T-cell (primary cell): ENCODE results near the gene SAFB. TPM values are rescaled to one million over a fixed set of nuclear protein-coding genes. Genes with fewer than 3 reads are reported as not detected.
A peak's percentile ranks its signal among the peaks of the same experiment; 100 is the strongest.

Source experiments
- ATAC-seq, 4 experiments: fragments of 200-7000 bp in 3 of 4; fragments of 150-1000 bp in 1 of 4; cut with Tn5 transposase; replicated peaks in 1 of 4; 1 replicate in 3 of 4; 2 replicates in 1 of 4; pipeline ENCODE4 v1.10.0; 2021; ENCODE audit warnings: moderate library complexity in 3 of 4, mild to moderate bottlenecking in 2 of 4, moderate number of reproducible peaks in 1 of 4
- CTCF ChIA-PET, 2 donors: fragments of 300-600 bp; sonication (Branson Sonifier 250); formaldehyde crosslinking; loops; one replicate each; lab custom pipeline; 2022; ENCODE audit warnings: antibody characterized with exemption in 2 of 2; lab: Charles Lee
- POLR2A ChIA-PET, 2 donors: fragments of 300-600 bp; sonication (Branson Sonifier 250); formaldehyde crosslinking; loops; one replicate each; lab custom pipeline; 2022; ENCODE audit warnings: antibody characterized with exemption in 2 of 2; lab: Charles Lee
- DNase-seq, 35 experiments: peaks; one replicate each; pipeline versions ENCODE4 v3.0.0 to v3.0.0-alpha.2; 2013 to 2023
- H3K27ac ChIP-seq: one replicate; pipeline ENCODE4 v1.5.1; 2013; ENCODE audit warnings: low read length
- H3K27me3 ChIP-seq, 2 experiments: replicated peaks in 1 of 2; 1 replicate in 1 of 2; 2 replicates in 1 of 2; pipeline versions ENCODE4 v1.6.1 to v1.7.0; 2013; ENCODE audit warnings: low read length in 1 of 2, mixed read lengths in 1 of 2; ENCODE audit not compliant: control insufficient read depth in 2 of 2, insufficient read depth in 2 of 2; ENCODE audit errors: extremely low read depth in 1 of 2
- H3K36me3 ChIP-seq, 2 donors: 1 replicate in 1 of 2; 2 replicates in 1 of 2; pipeline versions ENCODE4 v1.6.1 to v1.7.0; 2013; ENCODE audit warnings: low read length in 1 of 2; ENCODE audit not compliant: control insufficient read depth in 2 of 2, insufficient read depth in 1 of 2; ENCODE audit errors: extremely low read depth in 1 of 2
- H3K4me1 ChIP-seq, 2 experiments: 1 replicate in 1 of 2; 2 replicates in 1 of 2; pipeline versions ENCODE4 v1.6.1 to v1.7.0; 2013; ENCODE audit warnings: low read length in 2 of 2, mixed read lengths in 1 of 2; ENCODE audit not compliant: insufficient read depth in 2 of 2, control insufficient read depth in 1 of 2; ENCODE audit errors: extremely low read depth in 1 of 2
- H3K4me3 ChIP-seq, 2 donors: 1 replicate in 1 of 2; 2 replicates in 1 of 2; pipeline versions ENCODE4 v1.5.1 to v1.7.0; 2013; ENCODE audit warnings: mild to moderate bottlenecking in 2 of 2, low read length in 1 of 2, moderate library complexity in 1 of 2; ENCODE audit not compliant: control insufficient read depth in 1 of 2; ENCODE audit errors: extremely low read depth in 1 of 2
- H3K9me3 ChIP-seq: 2 replicates; pipeline ENCODE4 v1.7.0; 2013
- H3K27ac Mint-ChIP-seq, 2 donors: one replicate each; pipeline ENCODE4 v1.8.0; 2020 to 2021; ENCODE audit warnings: mild to moderate bottlenecking in 2 of 2, mixed read lengths in 2 of 2
- H3K27me3 Mint-ChIP-seq, 2 donors: one replicate each; pipeline ENCODE4 v1.8.0; 2021 to 2022; ENCODE audit warnings: mixed read lengths in 2 of 2
- H3K36me3 Mint-ChIP-seq: one replicate; pipeline ENCODE4 v1.8.0; 2021; ENCODE audit warnings: mixed read lengths
- H3K4me1 Mint-ChIP-seq, 3 donors: one replicate each; pipeline ENCODE4 v1.8.0; 2020 to 2022; ENCODE audit warnings: mixed read lengths in 3 of 3, mild to moderate bottlenecking in 1 of 3
- H3K4me3 Mint-ChIP-seq, 3 donors: one replicate each; pipeline ENCODE4 v1.8.0; 2020 to 2022; ENCODE audit warnings: mild to moderate bottlenecking in 3 of 3, mixed read lengths in 3 of 3, moderate library complexity in 3 of 3
- H3K9me3 Mint-ChIP-seq, 3 donors: one replicate each; pipeline ENCODE4 v1.8.0; 2020 to 2022; ENCODE audit warnings: mixed read lengths in 3 of 3
- WGBS: methylation state at CpG from one replicate; pipeline ENCODE4 v1.1.5; 2013; ENCODE audit warnings: missing lambda C conversion rate; ENCODE audit not compliant: insufficient coverage; 5-methylcytosine and 5-hydroxymethylcytosine counted together
- total RNA-seq, 35 experiments: library from RNA in 6 of 35; stranded (reverse) in 6 of 35; fragments of 120-200 nt in 1 of 35; gene quantifications; one replicate each; pipeline versions ENCODE4 v1.2.1 to v1.2.4 and lab custom pipeline; 2013 to 2026

SAFB gene
- total RNA-seq, 5 donors from 2014 or later (not counting 1 experiment from before 2014, with no cell fraction given), result 164 to 203 (median 195) TPM

DNA sequence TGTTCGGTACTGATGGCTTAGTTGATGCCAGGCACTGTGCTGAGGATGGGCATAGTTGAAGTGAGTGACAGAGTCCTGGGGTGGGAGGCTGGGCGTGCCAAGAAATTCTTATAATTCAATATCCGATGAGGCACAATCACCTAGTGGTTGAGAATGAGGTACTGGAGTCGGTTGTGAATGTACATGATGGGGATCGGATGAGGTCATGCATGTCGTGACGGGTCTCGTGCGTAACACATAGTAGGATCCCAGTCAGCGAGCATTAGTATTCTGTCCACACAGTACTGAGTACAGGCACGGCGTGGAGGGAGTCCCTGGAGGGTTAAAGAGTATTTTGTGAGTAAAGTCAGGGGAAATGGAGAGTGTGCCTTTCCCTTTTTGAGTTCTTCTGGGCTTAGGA lies 2.8 kb downstream of the SAFB start:
- Histone ChIP-seq H3K36me3 (peaks cover 8 to 63% of the 10 kb centered on the region in 2 donors), H3K4me1 (peaks cover 45 to 81% of the 10 kb centered on the region in 2 experiments), H3K27ac (no peak overlapping the region), H3K27me3 (no peaks in the 10 kb centered on the region), H3K9me3 (no peaks in the 10 kb centered on the region), H3K4me3 (no peak overlapping the region)
- no peaks in the 10 kb centered on the region for H3K27me3 Mint-ChIP-seq
- no peaks in the 10 kb centered on the region for H3K9me3 Mint-ChIP-seq
- DNase-seq (no peak), ATAC-seq (no peak)
- peaks cover 42% of the 10 kb centered on the region for H3K36me3 Mint-ChIP-seq
- peak overlapping the region in 1 of 2 donors; percentile 52 for H3K27ac Mint-ChIP-seq
- peaks cover 74 to 81% (median 75%) of the 10 kb centered on the region in 3 donors for H3K4me1 Mint-ChIP-seq
- POLR2A ChIA-PET, result no interaction called here
- 92% methylated on average over 9 of the region's 12 CpGs for WGBS
- CTCF ChIA-PET, result no interaction called here
- peak overlapping the region; percentile 100 for H3K4me3 Mint-ChIP-seq

DNA sequence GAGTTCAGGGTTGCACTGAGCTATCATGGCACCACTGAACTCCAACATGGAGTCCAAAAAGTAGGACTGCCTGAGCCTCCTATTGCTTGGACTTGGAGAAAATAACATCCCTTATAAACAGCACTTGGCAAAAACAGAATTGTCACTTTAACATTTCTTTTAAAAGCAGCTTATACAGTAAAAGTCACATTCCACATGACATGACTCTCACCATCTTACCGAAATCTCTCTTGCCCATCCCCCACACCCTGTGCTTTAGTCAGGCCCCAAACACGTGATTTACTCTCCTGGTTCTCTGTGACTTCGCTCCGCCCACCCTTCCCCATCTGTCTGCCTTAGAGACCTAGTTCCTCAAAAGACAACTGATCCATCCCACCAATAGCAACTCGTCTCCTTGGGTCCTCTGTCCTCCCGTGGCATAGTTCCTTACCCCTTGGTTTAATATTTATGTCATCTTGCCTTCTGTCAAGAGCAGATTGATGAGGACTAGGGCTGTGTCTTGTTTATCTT lies 4.6 kb downstream of the SAFB start:
- Mint-ChIP-seq H3K4me1 (peaks cover 78 to 88% (median 82%) of the 10 kb centered on the region in 3 donors), H3K27me3 (no peaks in the 10 kb centered on the region), H3K27ac (peak overlapping the region; percentile 74), H3K9me3 (no peaks in the 10 kb centered on the region), H3K36me3 (peaks cover 44% of the 10 kb centered on the region), H3K4me3 (peak overlapping the region in 2 of 3 donors; percentile 33 to 35)
- ATAC-seq (no peak), DNase-seq (peak in 8 of 35 experiments; percentile 5 to 50 (median 19))
- ChIA-PET CTCF (no interaction called here), POLR2A (no interaction called here)
- no peaks in the 10 kb centered on the region for H3K9me3 ChIP-seq
- no peaks in the 10 kb centered on the region for H3K27me3 ChIP-seq
- H3K36me3 ChIP-seq, result peaks cover 8 to 62% of the 10 kb centered on the region in 2 donors
- H3K4me3 ChIP-seq, result peak overlapping the region in 1 of 2 donors; percentile 33
- peaks cover 39 to 74% of the 10 kb centered on the region in 2 experiments for H3K4me1 ChIP-seq
- no peak overlapping the region for H3K27ac ChIP-seq
- WGBS, result 43% methylated on average over 4 of the region's 6 CpGs

DNA sequence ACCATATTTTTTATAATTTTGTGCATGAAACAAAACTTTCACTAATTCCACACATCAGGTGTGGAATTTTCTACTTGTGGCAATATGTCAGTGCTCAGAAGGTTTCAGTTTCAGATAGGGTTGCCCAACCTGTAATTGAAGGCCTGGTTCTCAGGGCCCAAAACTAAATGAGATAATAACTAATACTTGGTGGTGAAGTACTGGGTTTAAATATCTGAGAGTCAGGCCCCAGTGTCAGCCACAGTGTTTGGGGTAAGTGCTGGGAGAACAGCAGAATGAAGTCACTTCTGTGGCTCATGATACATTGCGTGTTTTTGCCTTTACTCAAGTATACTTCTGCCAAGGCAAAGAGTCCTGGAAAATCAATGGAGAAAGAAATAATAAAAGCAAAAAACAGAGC lies 5.6 kb downstream of the SAFB start:
- H3K9me3 Mint-ChIP-seq, result no peaks in the 10 kb centered on the region
- Histone ChIP-seq H3K36me3 (peaks cover 8 to 64% of the 10 kb centered on the region in 2 donors), H3K9me3 (no peaks in the 10 kb centered on the region), H3K4me3 (no peak overlapping the region), H3K27ac (no peak overlapping the region), H3K27me3 (no peaks in the 10 kb centered on the region), H3K4me1 (peaks cover 39 to 78% of the 10 kb centered on the region in 2 experiments)
- no peaks in the 10 kb centered on the region for H3K27me3 Mint-ChIP-seq
- H3K36me3 Mint-ChIP-seq, result peaks cover 44% of the 10 kb centered on the region
- H3K4me3 Mint-ChIP-seq, result peak overlapping the region in 2 of 3 donors; percentile 25 to 39
- WGBS, result no CpG with 5 or more reads among the region's 1 CpG
- ATAC-seq (no peak), DNase-seq (no peak)
- H3K27ac Mint-ChIP-seq, result no peak overlapping the region
- ChIA-PET POLR2A (no interaction called here), CTCF (interaction anchor here in 1 of 2 donors (0.6 kb wide), 1 partner anchor 59 kb away, joined by 3 read pairs; no protein-coding TSS in a partner anchor)
- H3K4me1 Mint-ChIP-seq, result peaks cover 80 to 93% (median 87%) of the 10 kb centered on the region in 3 donors

DNA sequence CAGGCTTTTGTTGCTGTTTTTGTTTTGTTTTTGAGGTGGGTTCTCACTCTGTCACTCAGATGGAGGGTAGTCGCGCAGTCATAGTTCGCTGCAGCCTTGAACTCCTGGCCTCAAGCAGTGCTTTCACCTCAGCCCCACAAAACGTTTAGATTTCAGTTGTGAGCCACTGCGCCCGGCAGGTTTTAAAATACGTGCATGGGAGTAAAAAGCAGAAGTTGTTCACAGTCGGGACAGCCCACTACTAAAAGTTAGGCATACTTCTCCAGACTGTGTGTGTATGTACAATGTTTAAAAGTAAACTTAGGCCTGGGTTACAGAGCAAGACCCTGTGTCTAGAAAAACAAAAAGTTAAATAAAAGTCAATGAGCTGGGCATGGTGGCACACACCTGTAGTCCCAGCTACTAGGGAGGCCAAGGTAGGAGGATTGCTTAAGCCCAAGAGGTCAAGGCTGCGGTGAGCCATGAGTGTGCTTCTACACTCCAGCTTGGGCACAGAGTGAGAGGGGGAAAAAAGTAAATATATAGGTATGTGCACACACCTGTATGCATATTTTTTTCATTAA lies 6.1 kb downstream of the SAFB start:
- ChIA-PET CTCF (interaction anchor here in 1 of 2 donors (1.4 kb wide), 2 partner anchors 9 to 58 kb away, joined by 4 to 5 read pairs; no protein-coding TSS in a partner anchor), POLR2A (no interaction called here)
- Mint-ChIP-seq H3K36me3 (peaks cover 44% of the 10 kb centered on the region), H3K4me3 (peak overlapping the region; percentile 10 to 31 (median 17)), H3K27ac (peak overlapping the region; percentile 67 to 68), H3K27me3 (no peaks in the 10 kb centered on the region), H3K9me3 (no peaks in the 10 kb centered on the region), H3K4me1 (peaks cover 82 to 95% (median 91%) of the 10 kb centered on the region in 3 donors)
- no peaks in the 10 kb centered on the region for H3K27me3 ChIP-seq
- peaks cover 8 to 64% of the 10 kb centered on the region in 2 donors for H3K36me3 ChIP-seq
- H3K27ac ChIP-seq, result no peak overlapping the region
- ATAC-seq (no peak), DNase-seq (peak in 1 of 35 experiments; percentile 16)
- no peak overlapping the region for H3K4me3 ChIP-seq
- H3K4me1 ChIP-seq, result peaks cover 39 to 73% of the 10 kb centered on the region in 2 experiments
- no peaks in the 10 kb centered on the region for H3K9me3 ChIP-seq
- WGBS, result no CpG with 5 or more reads among the region's 9 CpGs

DNA sequence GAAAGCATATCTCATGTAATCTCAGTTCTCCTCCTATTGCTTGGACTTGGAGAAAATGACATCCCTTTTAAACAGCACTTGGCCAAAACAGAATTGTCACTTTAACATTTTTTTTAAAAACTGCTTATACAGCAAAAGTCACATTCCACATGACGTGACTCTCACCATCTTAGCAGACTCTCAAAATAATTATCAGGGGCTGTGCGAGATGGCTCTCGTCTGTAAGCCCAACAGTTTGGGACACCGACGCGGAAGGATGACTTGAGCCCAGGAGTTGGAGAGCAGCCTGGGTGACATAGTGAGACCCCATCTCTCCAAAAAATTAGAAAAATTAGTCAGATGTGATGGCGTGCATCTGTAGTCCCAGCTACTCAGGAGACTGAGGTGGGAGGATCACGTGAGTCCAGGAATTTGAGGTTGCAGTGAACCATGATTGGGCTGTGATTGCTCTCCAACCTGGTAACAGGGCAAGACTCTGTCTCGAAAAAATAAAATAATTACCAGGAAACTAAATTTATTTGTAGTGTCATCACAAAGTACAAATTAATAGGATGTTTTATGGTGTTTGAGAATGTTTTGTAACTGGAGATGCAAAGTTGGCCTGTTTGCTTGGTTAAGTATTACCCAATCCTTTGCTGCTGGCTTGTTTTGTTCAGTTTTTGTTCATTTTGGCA lies 8.8 kb downstream of the SAFB start:
- no peaks in the 10 kb centered on the region for H3K27me3 Mint-ChIP-seq
- Histone ChIP-seq H3K27ac (no peak overlapping the region), H3K27me3 (no peaks in the 10 kb centered on the region), H3K9me3 (no peaks in the 10 kb centered on the region), H3K4me1 (peaks cover 16 to 55% of the 10 kb centered on the region in 2 experiments), H3K4me3 (no peak overlapping the region), H3K36me3 (peaks cover 5 to 57% of the 10 kb centered on the region in 2 donors)
- CTCF ChIA-PET, result no interaction called here
- ATAC-seq (no peak), DNase-seq (no peak)
- peaks cover 71 to 90% (median 86%) of the 10 kb centered on the region in 3 donors for H3K4me1 Mint-ChIP-seq
- no peaks in the 10 kb centered on the region for H3K9me3 Mint-ChIP-seq
- POLR2A ChIA-PET, result no interaction called here
- WGBS, result 87% methylated on average over 3 of the region's 9 CpGs
- H3K4me3 Mint-ChIP-seq, result peak overlapping the region in 1 of 3 donors; percentile 42
- H3K36me3 Mint-ChIP-seq, result peaks cover 26% of the 10 kb centered on the region
- H3K27ac Mint-ChIP-seq, result no peak overlapping the region

DNA sequence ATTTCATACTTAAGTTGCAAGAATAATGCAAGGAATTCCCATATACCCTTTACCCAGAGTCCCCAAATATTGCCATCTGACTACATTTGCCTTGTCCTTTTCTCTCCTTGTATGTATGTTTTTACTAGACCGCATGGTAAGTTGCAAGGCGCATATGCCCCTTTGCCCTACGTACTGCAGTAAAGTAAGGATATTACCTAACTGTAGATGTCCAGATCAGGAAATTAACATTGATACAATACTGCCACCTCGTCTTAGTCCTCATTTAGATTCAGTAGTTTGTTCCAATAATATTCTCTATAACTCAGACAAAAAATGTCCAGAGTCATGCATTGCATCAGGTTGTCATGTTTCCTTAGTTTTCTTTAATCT lies 9.3 kb downstream of the SAFB start:
- H3K27me3 ChIP-seq, result no peaks in the 10 kb centered on the region
- no peak for DNase-seq
- no peak overlapping the region for H3K27ac ChIP-seq
- H3K36me3 ChIP-seq, result peaks cover 5 to 52% of the 10 kb centered on the region in 2 donors
- ChIA-PET CTCF (no interaction called here), POLR2A (no interaction called here)
- no peak overlapping the region for H3K4me3 ChIP-seq
- Mint-ChIP-seq H3K9me3 (no peaks in the 10 kb centered on the region), H3K27me3 (no peaks in the 10 kb centered on the region), H3K4me1 (peaks cover 70 to 86% (median 81%) of the 10 kb centered on the region in 3 donors), H3K27ac (no peak overlapping the region), H3K4me3 (peak overlapping the region in 1 of 3 donors; percentile 14), H3K36me3 (peaks cover 26% of the 10 kb centered on the region)
- H3K9me3 ChIP-seq, result no peaks in the 10 kb centered on the region
- no CpG with 5 or more reads among the region's 4 CpGs for WGBS
- no peak for ATAC-seq
- peaks cover 13 to 51% of the 10 kb centered on the region in 2 experiments for H3K4me1 ChIP-seq
